ENCODE data around the gene ZNF415.
"Not testable (repeated sequence)": the region's sequence is repeated elsewhere in the genome, so short reads cannot be mapped to it uniquely, and the experiment has no call there.

ZNF415 gene

GRCh38 chr19:53132141-53132991 lies at the start of gene ZNF415:
Gene ZNF415 (minus strand): TSS chr19:53132910. CDS start chr19:53122676, 10,234 bp downstream.
- DNase-seq (ENCODE audit: low read depth) = peak; percentile 12

- DNase-seq (ENCODE audit: low read depth) = no peak
Observed at GRCh38 chr19:53182202-53182601, 49.5 kb upstream of the ZNF415 start.

- DNase-seq (ENCODE audit: low read depth) = no peak
Observed at GRCh38 chr19:53177986-53178385, 45.3 kb upstream of the ZNF415 start.

- no peak for DNase-seq (ENCODE audit: low read depth)
Observed at GRCh38 chr19:53172889-53173288, 40.2 kb upstream of the ZNF415 start.

GRCh38 chr19:53165691-53166091 lies 33.0 kb upstream of the ZNF415 start:
- DNase-seq (ENCODE audit: low read depth) = no peak

- no peak for DNase-seq (ENCODE audit: low read depth)
Observed at GRCh38 chr19:53161123-53161522, 28.4 kb upstream of the ZNF415 start.

- DNase-seq (ENCODE audit: low read depth) = no peak
Observed at GRCh38 chr19:53160350-53160749, 27.6 kb upstream of the ZNF415 start.

GRCh38 chr19:53158119-53158656 lies 25.5 kb upstream of the ZNF415 start:
- no peak for DNase-seq (ENCODE audit: low read depth)

GRCh38 chr19:53157626-53158025 lies 24.9 kb upstream of the ZNF415 start:
- DNase-seq (ENCODE audit: low read depth) = no peak

- no peak for DNase-seq (ENCODE audit: low read depth)
Observed at GRCh38 chr19:53156850-53157249, 24.1 kb upstream of the ZNF415 start.

GRCh38 chr19:53147645-53148044 lies 14.9 kb upstream of the ZNF415 start:
- no peak for DNase-seq (ENCODE audit: low read depth)

GRCh38 chr19:53140351-53140750 lies 7.6 kb upstream of the ZNF415 start:
- DNase-seq (ENCODE audit: low read depth) = no peak

GRCh38 chr19:53136432-53136831 lies 3.7 kb upstream of the ZNF415 start:
- DNase-seq (ENCODE audit: low read depth) = no peak

GRCh38 chr19:53131727-53132126 lies 983 bp downstream of the ZNF415 start:
- DNase-seq (ENCODE audit: low read depth) = no peak

GRCh38 chr19:53131085-53131590 lies 1.6 kb downstream of the ZNF415 start:
- no peak for DNase-seq (ENCODE audit: low read depth)

GRCh38 chr19:53130506-53130905 lies 2.2 kb downstream of the ZNF415 start:
- no peak for DNase-seq (ENCODE audit: low read depth)

- not testable (repeated sequence) for DNase-seq (ENCODE audit: low read depth)
Observed at GRCh38 chr19:53126733-53127526, 5.8 kb downstream of the ZNF415 start.

GRCh38 chr19:53123400-53123799 lies 9.3 kb downstream of the ZNF415 start:
- DNase-seq (ENCODE audit: low read depth) = no peak

- no peak for DNase-seq (ENCODE audit: low read depth)
Observed at GRCh38 chr19:53112286-53112685, 20.4 kb downstream of the ZNF415 start.

GRCh38 chr19:53109527-53109926 lies 23.2 kb downstream of the ZNF415 start:
- no peak for DNase-seq (ENCODE audit: low read depth)

GRCh38 chr19:53103234-53104203 lies 29.2 kb downstream of the ZNF415 start, which contains the start of gene ZNF160:
Gene ZNF160 (minus strand): TSS chr19:53103422. CDS start chr19:53086276, 17,146 bp downstream.
- peak; percentile 99 for DNase-seq (ENCODE audit: low read depth)
